GM19328 (cell line): Measurements from ENCODE around the gene TBC1D23.
"Not testable (repeated sequence)": the region's sequence is repeated elsewhere in the genome, so short reads cannot be mapped to it uniquely, and the experiment has no call there.

Experiments used
- ATAC-seq: cut with Tn5 transposase; IDR thresholded peaks from one replicate; pipeline ENCODE4 v1.9.1; 2021; ENCODE audit warnings: mild to moderate bottlenecking, moderate library complexity; ENCODE audit not compliant: unreplicated experiment

The TBC1D23 gene

DNA sequence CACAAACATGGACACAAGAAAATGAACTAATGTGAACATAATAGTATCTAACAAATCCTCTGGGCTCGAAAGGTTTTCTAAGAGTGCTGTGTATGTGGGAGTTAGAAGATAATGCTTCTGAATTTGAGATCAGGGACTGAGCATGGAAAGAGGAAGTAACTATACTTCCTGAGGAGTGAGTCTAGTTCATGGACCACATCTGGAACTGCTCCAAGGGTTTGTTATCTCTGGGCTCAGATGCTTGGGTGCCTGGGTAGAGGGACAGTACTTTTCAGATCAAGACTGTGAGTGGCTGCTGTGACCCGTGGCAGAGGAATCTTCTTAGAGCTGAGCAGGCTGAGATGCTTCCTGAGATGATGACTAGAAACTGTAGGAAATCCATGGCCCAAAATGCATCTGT, 28.5 kb downstream of the TBC1D23 start:
- no peak for ATAC-seq

DNA sequence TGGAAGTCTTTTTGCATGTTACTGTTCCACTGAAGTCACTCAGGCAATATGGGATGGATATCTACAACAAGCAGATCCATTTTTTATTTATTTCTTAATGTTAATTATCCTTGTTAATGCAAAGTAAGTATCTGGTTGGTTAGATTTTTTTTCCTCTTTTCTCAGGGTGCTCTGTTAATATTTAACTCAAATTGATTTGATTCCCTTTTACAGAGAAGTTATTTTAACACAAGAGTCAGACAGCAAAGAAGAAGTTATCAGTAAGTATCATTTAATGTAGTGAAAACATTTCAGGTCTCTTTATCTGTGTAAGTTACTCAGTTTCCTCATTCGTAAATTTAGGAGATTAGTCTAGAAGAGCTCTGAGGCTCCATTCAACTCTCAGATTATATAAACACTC, 34.3 kb downstream of the TBC1D23 start:
- ATAC-seq, result no peak

DNA sequence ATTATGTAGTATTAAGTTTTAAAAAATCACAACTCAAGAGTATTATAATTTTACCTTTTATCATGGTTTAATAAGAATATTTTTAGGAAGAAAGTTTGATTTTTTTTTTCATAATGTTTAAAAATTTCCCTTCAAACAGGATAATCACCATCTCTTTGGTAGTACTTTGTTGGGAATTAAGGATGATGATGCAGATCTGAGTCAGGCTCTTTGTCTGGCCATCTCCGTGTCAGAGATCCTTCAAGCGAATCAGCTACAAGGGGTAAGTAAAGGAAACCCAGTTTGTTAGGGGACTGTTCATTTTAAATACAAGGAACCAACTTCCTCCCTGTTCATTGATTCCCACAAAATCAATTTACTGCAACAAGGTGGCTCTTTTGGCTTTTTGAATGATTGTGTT, 37.0 kb downstream of the TBC1D23 start:
- no peak for ATAC-seq

DNA sequence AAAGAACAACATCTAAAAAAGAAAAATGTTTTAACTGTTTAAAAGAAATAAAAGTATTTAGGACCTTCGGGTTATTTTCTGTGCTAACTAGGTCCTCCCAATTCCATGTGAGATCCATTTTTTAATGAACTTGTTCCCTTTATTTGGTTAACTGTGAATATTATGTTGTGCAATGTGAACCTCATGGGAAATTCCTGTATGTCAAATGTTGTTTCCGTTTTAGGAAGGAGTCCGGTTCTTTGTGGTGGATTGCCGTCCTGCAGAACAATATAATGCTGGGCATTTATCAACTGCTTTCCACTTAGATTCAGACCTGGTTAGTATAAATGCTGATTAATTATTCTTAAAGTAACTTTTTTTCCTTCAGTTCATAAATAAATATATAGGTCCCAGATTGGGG, 38.2 kb downstream of the TBC1D23 start:
- ATAC-seq, result no peak

DNA sequence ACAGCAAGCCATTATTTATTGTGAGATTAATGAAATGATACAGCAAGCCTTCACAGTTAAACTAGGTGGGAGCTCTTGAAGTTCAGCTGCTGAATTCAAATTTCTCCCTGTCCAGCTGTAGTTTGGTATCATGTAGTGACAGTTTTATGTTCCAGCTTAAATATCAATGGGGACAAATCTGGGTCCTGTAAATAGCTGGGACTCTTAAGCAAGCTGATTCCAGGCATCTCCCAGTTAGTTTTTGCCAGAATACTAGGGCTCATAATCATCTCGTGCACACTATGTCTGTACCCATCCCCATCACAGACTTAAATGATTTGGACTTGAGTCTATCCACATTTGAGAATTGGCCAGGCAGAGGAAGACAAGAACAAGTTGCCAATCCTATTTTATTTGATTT, 45.9 kb downstream of the TBC1D23 start:
- no peak for ATAC-seq

DNA sequence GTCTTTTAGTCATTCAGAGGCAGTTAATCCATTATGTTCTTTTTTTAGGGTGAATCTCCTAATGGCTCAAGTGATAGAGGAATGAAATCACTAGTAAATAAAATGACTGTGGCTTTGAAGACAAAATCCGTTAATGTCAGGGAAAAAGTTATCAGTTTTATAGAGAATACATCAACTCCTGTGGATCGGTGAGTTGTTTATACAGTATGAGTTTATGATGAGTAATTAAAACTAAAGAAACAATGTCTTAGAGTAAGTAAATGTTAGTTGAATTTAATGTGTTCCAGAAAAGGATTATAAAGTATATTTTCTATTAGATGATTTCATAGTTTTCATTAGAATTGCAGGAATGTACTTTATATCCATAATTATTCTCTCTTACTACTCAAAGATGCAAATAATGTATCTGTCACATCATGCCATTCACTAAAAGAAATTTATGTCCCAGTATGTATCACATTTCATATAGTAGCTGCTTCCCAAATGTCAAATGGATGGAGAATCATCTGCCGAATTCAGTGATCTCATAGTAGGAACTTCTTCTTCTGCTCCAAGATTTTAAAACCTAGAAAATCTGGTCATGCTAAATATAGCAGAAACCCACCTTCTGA, 49.7 kb downstream of the TBC1D23 start:
- ATAC-seq, result no peak

DNA sequence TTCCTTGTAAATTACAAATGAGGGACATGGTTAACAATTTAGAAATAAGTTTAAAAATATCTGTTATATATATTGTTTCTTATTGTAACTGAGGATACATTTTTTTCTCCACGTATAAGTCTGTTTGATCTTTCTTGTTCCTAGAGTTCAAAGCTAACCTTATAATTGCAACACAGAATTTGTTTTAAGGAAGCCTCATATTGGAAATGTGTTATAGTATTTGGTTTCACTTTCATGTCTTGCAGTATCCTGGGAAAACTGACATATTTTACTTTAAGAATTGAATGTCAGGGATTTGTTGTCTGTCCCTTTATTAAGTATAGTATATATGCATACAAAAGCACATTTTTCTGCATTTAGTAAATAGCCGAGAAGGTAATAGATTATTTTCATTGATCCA, 50.2 kb downstream of the TBC1D23 start:
- no peak for ATAC-seq

DNA sequence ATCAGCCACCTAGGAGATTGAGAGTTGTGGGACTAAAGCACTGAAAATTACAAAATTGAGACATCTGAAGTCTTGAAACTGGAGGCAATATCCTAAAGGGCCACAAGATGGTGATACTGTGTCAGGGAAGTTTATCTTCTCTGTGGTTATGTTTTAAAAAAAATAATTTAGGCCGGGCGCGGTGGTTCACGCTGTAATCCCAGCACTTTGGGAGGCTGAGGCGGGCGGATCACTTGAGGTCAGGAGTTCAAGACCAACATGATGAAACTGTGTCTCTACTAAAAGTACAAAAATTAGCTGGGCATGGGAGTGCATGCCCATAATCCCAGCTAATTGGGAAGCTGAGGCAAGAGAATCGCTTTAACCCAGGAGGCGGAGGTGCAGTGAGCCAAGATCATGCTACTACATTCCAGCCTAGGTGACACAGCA, 55.9 kb downstream of the TBC1D23 start:
- ATAC-seq, result peak; percentile 77

DNA sequence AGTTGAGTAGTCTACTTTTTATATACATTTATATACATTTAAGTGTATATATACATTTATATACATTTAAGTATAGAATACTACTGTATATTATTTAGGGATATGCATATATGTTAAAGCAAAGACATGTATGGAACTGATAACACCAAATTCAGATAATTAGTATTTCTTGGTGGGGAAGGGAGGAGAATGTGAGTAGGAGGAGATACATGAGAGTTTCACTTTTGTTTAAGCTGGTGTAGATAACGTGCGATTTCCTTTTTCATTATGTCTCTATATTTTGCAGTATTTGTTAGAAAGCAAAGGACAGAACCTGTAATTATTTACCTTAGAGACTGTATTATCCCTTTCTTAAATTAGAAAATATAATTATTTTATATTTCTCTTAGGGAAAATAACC, 57.1 kb downstream of the TBC1D23 start:
- peak; percentile 54 for ATAC-seq

DNA sequence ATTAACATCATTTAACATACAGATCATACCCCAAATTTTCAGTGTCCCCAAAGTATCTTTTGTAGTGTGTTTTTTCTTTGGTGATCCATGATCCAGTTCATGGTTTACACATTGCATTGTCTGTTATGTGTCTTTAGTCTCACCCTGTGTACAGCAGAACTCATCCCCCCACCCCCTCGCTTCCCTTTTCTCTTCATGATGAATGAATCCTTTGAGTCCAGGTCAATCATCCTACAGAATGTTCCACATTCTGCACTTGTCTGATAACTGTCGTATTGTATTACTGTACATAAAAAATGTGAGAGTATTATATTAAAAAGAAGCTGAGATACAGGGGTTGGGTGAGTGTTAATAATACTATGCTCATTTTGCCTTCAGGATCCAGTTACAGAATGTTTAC, 59.2 kb downstream of the TBC1D23 start:
- no peak for ATAC-seq

DNA sequence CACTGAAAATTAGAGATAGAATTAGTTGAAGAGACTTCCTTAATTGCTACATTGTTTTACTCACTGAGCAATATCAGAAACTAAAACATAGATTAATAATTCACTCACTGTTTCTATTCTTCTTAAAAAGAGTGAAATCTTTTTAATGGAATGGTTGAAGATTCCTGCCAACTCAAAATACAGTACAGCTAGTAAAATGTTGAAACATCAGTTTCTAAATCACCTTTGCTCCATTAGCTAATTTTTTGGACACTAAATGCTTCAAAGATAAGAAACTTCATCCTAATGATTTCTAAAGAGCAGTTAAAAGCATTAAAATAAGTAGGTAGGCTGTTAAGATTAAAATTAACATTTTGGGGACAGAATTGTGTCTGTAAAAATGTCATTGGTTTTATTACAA, 63.3 kb downstream of the TBC1D23 start:
- ATAC-seq, result no peak

DNA sequence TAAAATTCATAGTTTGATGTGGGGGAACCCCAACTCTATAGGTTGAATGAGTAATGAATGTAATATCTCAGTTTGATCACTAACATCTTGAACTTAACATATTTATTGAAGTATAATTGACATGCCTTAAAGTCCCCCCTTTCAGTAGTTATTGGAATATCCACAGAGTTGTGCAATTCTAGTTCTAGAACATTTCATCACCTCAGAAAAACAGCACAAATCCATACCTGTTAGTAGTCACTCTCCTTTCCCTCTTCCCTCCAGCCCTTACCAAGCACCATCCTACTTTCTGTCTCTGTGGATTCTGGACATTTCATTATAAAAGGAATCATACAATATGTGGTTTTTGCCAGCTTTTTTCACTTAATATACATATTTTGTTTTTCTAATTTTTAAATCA, 65.0 kb downstream of the TBC1D23 start:
- no peak for ATAC-seq

DNA sequence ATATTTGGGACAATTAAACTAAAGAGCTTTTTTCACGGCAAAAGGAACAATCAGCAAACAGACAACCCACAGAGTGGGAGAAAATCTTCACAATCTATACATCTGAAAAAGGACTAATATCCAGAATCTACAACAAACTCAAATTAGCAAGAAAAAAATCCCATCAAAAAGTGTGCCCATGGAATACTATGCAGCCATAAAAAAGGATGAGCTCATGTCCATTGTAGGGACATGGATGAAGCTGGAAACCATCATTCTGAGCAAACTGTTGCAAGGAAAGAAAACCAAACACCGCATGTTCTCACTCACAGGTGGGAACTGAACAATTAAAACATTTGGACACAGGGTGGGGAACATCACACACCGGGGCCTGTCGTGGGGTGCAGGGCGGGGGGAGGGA, 66.6 kb downstream of the TBC1D23 start:
- not testable (repeated sequence) for ATAC-seq

DNA sequence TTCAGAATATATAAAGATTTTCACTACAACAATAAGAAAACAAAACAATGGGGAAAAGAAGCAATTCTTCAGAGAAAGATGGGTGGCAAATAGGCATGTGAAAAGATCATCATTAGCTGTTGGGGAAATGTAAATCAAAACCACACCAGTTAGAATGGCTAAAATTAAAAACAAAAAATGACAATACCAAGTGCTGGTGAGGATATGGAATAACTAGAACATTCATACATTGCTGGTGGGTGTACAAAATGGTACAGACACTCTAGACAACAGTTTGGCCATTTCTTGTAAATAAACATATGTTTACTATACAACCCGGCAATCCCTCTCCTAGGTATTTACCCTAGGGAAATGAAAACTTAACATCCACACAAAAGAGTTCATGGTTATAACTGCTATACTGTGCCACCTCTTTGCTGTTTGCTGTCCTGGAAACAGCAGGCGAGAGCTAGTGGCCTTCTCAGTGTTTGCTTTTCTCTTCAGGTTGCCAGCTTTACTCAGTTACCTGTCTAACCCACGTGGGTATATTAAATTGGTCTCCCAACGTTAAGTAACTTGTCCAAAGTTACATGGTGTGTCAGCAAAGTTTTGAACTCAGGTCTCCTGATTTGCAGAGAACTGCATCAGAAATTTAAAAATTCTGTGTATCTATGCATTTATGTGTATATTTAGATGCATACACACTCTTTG, 69.2 kb downstream of the TBC1D23 start:
- ATAC-seq, result no peak

DNA sequence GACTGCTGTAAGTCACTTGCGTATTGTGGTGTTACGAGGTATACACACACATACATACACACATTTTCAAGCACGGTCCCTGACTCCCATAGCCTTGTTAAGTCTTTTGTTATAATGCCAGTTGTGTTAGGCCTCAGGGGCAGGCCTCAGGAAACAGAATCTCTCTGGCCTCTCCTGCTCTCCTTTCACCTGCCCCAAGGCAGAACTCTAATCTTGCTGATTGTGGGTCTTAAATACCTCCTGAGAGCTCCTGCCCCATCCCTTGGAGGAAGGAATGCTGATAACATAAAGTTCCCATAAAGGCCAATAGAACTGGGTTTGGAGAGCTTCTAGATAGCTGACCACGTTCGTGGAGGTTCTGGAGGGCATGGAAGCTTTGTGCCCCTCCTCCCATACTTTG, 69.9 kb downstream of the TBC1D23 start:
- no peak for ATAC-seq

DNA sequence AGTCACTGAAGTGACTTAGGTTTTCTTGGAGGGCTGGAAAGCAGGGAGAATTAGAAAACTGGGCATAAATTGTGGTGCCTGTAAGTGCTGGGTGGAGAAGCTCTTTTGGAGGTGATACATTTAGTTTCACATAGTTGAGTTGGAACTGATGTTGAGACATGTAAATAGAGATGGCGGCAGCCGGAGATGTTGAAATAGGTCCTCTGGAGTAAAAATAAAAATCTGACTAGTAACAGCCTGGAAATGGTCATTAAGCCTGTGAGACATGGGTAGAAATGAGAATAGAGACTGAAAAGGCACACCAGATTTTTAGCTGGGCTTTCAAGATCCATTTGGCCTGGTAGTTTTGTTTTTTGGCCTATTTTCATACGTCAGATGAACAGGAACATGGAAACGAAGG, 70.9 kb downstream of the TBC1D23 start:
- ATAC-seq, result no peak

DNA sequence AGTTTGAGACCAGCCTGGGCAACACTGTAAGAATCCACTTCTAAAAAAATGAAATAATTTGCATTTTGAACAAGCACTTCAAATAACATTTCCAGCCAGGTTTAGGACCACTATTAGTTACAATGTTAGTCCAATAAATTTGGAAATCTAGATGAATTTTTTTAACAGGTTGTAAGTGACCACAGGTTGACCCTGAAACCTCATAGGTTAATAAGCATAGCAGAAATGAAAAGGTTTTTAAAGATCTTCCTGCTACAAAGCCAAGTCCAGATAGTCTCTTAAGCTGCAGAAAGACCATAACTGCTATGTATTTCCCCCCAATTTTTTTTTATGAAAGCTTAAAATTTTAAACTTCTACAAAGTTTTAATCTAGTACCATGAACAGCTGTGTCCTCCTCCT, 72.3 kb downstream of the TBC1D23 start:
- ATAC-seq, result no peak

DNA sequence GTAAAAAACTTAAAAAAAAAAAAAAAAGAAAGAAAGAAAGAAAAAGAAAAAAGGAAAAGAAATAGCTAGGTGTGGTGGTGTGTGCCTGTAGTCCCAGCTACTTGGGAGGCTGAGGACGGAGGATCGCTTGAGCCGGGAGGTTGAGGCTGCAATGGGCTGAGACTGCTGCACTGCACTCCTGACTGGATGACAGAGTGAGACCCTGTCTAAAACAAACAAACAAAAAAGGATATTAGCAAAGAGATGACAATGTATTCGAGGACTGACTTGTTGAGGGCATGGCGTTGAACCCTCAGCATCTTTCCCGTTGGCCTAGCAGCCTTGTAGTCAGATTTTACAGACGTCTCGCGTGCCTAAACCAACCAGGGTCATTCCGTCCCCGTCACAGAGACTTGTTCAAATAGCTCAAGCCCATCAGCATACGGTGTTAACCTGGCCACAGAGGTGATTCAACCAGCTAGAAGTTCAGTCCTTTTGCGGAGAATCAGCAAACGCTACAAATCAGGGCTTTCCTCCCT, 73.2 kb downstream of the TBC1D23 start:
- ATAC-seq, result peak; percentile 16

DNA sequence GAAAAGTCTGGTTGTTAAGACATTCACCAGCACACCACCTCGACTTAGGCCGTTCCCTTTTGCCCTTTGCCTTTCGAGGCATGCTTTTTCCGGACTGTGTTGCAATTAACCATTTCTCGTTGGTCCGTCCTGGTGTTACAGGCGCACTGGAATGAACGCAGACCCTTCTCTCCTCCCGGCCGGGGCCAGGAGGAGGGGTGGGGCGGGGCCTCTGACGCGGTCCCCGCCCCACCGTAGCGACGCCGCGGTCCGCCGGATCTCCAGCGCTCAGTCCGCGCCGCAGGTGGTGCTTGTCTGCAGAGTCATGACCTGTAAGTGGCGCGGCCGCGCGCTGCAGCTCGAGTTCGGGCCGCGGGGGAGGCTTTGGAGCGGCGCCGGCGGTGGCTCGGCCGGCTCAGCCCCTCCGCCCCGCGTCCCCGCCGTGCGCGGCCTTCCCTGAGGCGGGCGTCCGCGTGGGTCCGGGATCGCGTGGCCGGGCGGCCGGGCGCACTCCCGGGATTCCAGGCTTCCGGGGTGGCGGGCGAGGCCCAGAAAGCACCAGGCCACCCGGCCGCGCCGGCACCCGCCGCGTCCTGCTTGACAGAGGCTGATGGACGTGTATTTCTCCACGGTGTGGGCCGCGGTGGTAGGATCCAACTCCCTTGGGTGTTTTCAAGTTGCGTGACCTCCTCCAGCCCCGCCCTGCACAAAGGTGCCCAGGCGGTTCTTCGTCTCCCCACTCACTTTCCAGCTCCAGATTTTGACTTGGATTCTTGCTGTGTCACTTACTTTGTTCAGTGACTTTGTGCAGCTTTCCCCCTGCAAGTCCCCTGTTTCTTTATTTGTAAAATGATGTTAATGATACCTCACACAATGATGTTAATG, 73.9 kb downstream of the TBC1D23 start, which contains the start of gene NIT2:
Gene NIT2, plus strand, starts transcription at position 270 of the 864 bp plus-strand sequence. Its CDS starts 35 bp downstream, at position 305.
- ATAC-seq, result peak; percentile 97

DNA sequence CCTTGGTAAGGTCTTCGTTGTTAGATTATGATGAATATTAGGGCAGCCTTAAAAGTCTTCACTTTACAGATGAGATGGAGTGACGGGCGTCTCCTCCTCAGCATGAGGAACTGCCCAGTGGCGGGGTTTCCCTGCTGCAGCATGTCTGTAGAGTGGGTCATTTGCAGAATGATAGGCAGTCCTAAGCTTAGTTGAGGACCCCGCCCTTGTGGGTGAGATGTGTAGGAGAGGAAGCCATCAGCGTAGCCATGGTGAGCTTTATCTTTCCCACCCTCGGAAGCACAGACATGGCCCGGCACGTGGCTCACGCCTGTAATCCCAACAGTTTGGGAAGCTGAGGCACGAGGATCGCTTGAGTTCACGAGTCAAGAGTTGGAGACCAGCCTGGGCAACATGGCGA, 74.6 kb downstream of the TBC1D23 start:
- peak; percentile 44 for ATAC-seq

DNA sequence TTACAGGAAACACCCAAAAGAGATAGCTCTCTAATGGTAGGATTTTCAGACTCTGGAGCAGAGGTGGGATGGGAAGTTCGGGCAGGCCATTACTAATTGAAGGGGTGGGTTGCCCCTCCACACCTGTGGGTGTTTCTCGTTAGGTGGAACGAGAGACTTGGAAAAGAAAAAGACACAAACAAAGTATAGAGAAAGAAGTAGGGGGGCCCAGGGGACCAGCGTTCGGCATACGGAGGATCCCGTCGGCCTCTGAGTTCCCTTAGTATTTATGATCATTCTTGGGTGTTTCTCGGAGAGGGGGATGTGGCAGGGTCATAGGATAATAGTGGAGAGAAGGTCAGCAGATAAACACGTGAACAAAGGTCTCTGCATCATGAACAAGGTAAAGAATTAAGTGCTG, 75.4 kb downstream of the TBC1D23 start:
- ATAC-seq, result not testable (repeated sequence)

DNA sequence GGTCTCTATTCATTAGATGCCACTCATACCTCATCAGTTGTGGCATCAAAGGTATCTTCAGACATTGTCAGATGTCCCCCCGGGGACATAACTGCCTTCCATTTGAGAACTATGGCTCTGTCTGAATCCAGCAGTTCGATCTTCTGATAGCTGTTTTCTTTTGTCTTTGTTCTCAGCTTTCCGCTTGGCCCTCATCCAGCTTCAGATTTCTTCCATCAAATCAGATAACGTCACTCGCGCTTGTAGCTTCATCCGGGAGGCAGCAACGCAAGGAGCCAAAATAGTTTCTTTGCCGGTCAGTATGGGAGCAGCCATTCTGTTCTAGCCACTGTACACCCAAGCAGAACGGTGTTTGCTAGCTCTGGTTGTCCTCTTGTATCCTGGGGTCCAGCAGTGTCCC, 78.1 kb downstream of the TBC1D23 start:
- ATAC-seq, result no peak
